Endodermal cell (in vitro differentiated cells): ENCODE results near the gene TGFBR3. TPM values are rescaled to one million over a fixed set of nuclear protein-coding genes. Genes with fewer than 3 reads are reported as not detected.

Experiments used
- DNase-seq: peaks from one replicate; pipeline ENCODE4 v3.0.0-alpha.2; 2017
- H3K27ac ChIP-seq: 2 replicates; pipeline ENCODE4 v1.5.1; 2013; ENCODE audit warnings: mild to moderate bottlenecking, low read depth, low read length, moderate library complexity
- H3K27me3 ChIP-seq: 2 replicates; pipeline ENCODE4 v1.6.1; 2013; ENCODE audit warnings: mild to moderate bottlenecking, low read length, moderate library complexity; ENCODE audit not compliant: insufficient read depth, control insufficient read depth, poor library complexity, severe bottlenecking
- H3K36me3 ChIP-seq: 2 replicates; pipeline ENCODE4 v1.7.0; 2013; ENCODE audit warnings: mild to moderate bottlenecking, low read length, moderate library complexity; ENCODE audit not compliant: control insufficient read depth, insufficient read depth
- H3K4me1 ChIP-seq: one replicate; pipeline ENCODE4 v1.7.0; 2013; ENCODE audit warnings: low read length; ENCODE audit not compliant: control insufficient read depth, insufficient read depth
- H3K4me3 ChIP-seq: 2 replicates; pipeline ENCODE4 v1.5.1; 2013; ENCODE audit warnings: mild to moderate bottlenecking, low read length, moderate library complexity
- H3K9ac ChIP-seq: 2 replicates; pipeline ENCODE4 v1.6.1; 2013; ENCODE audit warnings: mild to moderate bottlenecking, low read length, moderate library complexity; ENCODE audit not compliant: poor library complexity, severe bottlenecking; ENCODE audit errors: extremely low read depth
- H3K9me3 ChIP-seq: 2 replicates; pipeline ENCODE4 v1.6.1; 2013; ENCODE audit warnings: mild to moderate bottlenecking, low read length, moderate library complexity; ENCODE audit not compliant: control insufficient read depth
- H3K27ac Mint-ChIP-seq: 2 replicates; pipeline ENCODE4 v1.8.0; 2020; ENCODE audit warnings: mixed read lengths
- H3K27me3 Mint-ChIP-seq: 2 replicates; pipeline ENCODE4 v1.8.0; 2021; ENCODE audit warnings: mild to moderate bottlenecking, mixed read lengths; ENCODE audit not compliant: insufficient read depth
- H3K36me3 Mint-ChIP-seq: 2 replicates; pipeline ENCODE4 v1.8.0; 2020; ENCODE audit warnings: low read depth, mixed read lengths
- H3K4me1 Mint-ChIP-seq: 2 replicates; pipeline ENCODE4 v1.8.0; 2020; ENCODE audit warnings: mixed read lengths
- H3K4me3 Mint-ChIP-seq: 2 replicates; pipeline ENCODE4 v1.8.0; 2020; ENCODE audit warnings: mild to moderate bottlenecking, moderate library complexity, mixed read lengths
- H3K9me3 Mint-ChIP-seq: 2 replicates; pipeline ENCODE4 v1.8.0; 2020; ENCODE audit warnings: mild to moderate bottlenecking, mixed read lengths
- WGBS, 2 experiments: methylation state at CpG; one replicate each; pipeline versions ENCODE4 v1.1.5 to v1.1.7; 2013; ENCODE audit warnings: missing lambda C conversion rate in 2 of 2, mixed read lengths in 1 of 2; ENCODE audit not compliant: insufficient coverage in 1 of 2, insufficient read length in 1 of 2; 5-methylcytosine and 5-hydroxymethylcytosine counted together
- total RNA-seq, 2 donors: library from RNA; stranded (reverse); fragmentation: NEBNext Ultra II Directional in 1 of 2; extraction: Animal tissue kit (Norgen Biotek cat#: 25700) in 1 of 2; gene quantifications; 2 replicates in 1 of 2; 3 replicates in 1 of 2; pipeline ENCODE4 v1.2.1, GENCODE V29; 2021
- TF ChIP-seq, protein P1 (sequence below): fragments of 200-600 bp; sonication (generic); conservative IDR thresholded peaks from 2 replicates; pipeline ENCODE4 v1.5.0; 2021; ENCODE audit warnings: antibody characterized with exemption, mild to moderate bottlenecking

Gene TGFBR3
- total RNA-seq, 2 donors from 2014 or later: 8.1 to 8.5 TPM

DNA sequence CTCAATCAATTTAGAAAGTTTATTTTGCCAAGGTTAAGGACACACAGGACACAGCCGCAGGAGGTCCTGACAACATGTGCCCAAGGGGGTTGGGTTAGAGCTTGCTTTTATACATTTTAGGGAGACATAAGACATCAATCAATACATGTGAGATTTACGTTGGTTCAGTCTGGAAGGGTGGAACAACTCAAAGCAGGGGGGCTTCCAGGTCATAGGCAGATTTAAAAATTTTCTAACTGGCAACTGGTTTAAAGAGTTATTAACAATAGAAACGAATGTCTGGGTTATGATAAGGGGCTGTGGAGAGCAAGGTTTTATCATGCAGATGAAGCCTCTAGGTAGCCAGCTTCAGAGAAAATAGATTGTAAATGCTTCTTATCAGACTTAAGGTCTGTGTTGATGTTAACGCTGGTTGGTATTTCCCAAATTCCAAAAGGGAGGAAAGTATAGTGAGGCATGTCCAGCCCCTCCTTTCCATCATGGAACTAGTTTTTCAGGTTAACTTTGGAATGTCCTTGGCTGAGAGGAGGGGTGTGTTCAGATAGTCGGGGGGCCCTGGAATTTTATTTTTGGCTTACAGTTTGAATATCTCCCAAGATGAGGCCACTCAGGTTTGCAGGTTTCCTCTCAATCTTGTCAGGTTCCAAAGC is 31.0 kb upstream of the TGFBR3 start:
- H3K4me1 ChIP-seq: no peaks in the 10 kb centered on the region
- Mint-ChIP-seq H3K9me3 (no peaks in the 10 kb centered on the region), H3K27me3 (no peaks in the 10 kb centered on the region), H3K36me3 (no peaks in the 10 kb centered on the region), H3K27ac (peak overlapping the region; percentile 18), H3K4me1 (peaks cover 7% of the 10 kb centered on the region), H3K4me3 (no peak overlapping the region)
- no peaks in the 10 kb centered on the region for H3K9me3 ChIP-seq
- H3K9ac ChIP-seq: no peak overlapping the region
- no peak overlapping the region for H3K4me3 ChIP-seq
- no peaks in the 10 kb centered on the region for H3K27me3 ChIP-seq
- 64 to 75% methylated on average over 2 to 5 of the region's 5 CpGs for WGBS, 2 experiments
- DNase-seq: no peak
- no peak overlapping the region for H3K27ac ChIP-seq
- TF ChIP-seq, protein P1, sequence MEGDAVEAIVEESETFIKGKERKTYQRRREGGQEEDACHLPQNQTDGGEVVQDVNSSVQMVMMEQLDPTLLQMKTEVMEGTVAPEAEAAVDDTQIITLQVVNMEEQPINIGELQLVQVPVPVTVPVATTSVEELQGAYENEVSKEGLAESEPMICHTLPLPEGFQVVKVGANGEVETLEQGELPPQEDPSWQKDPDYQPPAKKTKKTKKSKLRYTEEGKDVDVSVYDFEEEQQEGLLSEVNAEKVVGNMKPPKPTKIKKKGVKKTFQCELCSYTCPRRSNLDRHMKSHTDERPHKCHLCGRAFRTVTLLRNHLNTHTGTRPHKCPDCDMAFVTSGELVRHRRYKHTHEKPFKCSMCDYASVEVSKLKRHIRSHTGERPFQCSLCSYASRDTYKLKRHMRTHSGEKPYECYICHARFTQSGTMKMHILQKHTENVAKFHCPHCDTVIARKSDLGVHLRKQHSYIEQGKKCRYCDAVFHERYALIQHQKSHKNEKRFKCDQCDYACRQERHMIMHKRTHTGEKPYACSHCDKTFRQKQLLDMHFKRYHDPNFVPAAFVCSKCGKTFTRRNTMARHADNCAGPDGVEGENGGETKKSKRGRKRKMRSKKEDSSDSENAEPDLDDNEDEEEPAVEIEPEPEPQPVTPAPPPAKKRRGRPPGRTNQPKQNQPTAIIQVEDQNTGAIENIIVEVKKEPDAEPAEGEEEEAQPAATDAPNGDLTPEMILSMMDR: no peak
- H3K36me3 ChIP-seq: no peaks in the 10 kb centered on the region

DNA sequence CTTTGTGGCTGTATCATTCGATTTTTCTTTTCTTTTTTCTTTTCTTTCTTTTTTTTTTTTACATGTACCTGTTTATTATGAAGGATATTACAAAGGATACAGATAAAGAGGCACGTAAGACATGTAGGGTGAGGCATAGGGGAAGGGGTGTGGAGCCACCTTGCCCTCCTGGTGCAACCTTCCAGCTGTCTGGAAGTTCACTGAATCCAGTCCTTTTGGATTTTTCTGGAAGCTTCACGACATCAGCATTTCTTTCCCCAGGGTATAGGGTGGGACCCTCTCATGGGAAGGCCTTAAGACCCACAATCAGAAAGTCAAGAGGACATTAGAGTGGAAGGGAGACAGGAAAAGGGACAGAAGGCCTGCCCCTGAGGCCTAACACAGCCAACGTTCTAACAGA is 30.1 kb upstream of the TGFBR3 start:
- Mint-ChIP-seq H3K4me1 (peaks cover 7% of the 10 kb centered on the region), H3K27me3 (no peaks in the 10 kb centered on the region), H3K9me3 (no peaks in the 10 kb centered on the region), H3K27ac (peak overlapping the region; percentile 19), H3K36me3 (no peaks in the 10 kb centered on the region), H3K4me3 (no peak overlapping the region)
- H3K36me3 ChIP-seq: no peaks in the 10 kb centered on the region
- TF ChIP-seq, protein P1: no peak
- no peaks in the 10 kb centered on the region for H3K9me3 ChIP-seq
- no peak overlapping the region for H3K4me3 ChIP-seq
- 87 to 100% methylated on average over 2 to 4 of the region's 4 CpGs for WGBS, 2 experiments
- H3K4me1 ChIP-seq: no peaks in the 10 kb centered on the region
- H3K27ac ChIP-seq: no peak overlapping the region
- DNase-seq: no peak
- no peak overlapping the region for H3K9ac ChIP-seq
- no peaks in the 10 kb centered on the region for H3K27me3 ChIP-seq

DNA sequence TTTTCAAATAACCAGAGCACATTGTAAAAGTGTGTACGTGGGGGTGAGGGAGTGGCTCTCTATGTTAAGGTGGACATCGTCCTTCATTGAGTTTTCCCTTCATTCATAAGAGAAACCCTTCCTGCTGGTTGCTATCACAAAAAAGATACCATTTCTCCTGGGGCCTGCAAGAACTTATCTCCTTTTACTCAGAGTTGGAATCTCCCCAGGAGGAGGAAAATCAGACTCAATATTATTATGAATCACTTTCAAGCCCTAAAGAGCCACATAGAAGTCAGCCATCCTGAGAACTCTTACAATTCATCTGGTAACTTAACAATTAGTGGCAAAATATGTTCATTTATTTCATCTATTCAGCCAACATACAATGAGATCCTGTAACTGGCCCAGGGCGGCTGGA is 27.1 kb upstream of the TGFBR3 start:
- Histone ChIP-seq H3K27ac (no peak overlapping the region), H3K9me3 (no peaks in the 10 kb centered on the region), H3K4me3 (no peak overlapping the region), H3K9ac (no peak overlapping the region), H3K36me3 (no peaks in the 10 kb centered on the region), H3K27me3 (no peaks in the 10 kb centered on the region), H3K4me1 (no peaks in the 10 kb centered on the region)
- WGBS, 2 experiments: 100% methylated on average over 2 of the region's 3 CpGs; no CpG with 5 or more reads in 1 of the 2 experiments
- no peak overlapping the region for H3K27ac Mint-ChIP-seq
- H3K27me3 Mint-ChIP-seq: no peaks in the 10 kb centered on the region
- DNase-seq: no peak
- no peaks in the 10 kb centered on the region for H3K9me3 Mint-ChIP-seq
- no peaks in the 10 kb centered on the region for H3K36me3 Mint-ChIP-seq
- TF ChIP-seq, protein P1: no peak
- no peak overlapping the region for H3K4me3 Mint-ChIP-seq
- H3K4me1 Mint-ChIP-seq: peaks cover 7% of the 10 kb centered on the region
